K562 (cell line): ENCODE results near the gene NAXD. TPM values are rescaled to one million over a fixed set of nuclear protein-coding genes. Genes with fewer than 3 reads are reported as not detected.

ENCODE experiments used
- ATAC-seq: fragments of 200-7000 bp; cut with Tn5 transposase; 3 replicates; pipeline ENCODE4 v1.9.1; 2020; ENCODE audit warnings: moderate library complexity
- BruUV-seq: library from RNA; stranded (reverse); fragments of 400-500 nt; replicated peaks from 2 replicates; lab custom pipeline; 2021; lab: Mats Ljungman, UMichigan
- CTCF ChIA-PET: fragments of 300-600 bp; formaldehyde crosslinking; extraction: SDS; loops from one replicate; lab custom pipeline; 2021; ENCODE audit warnings: low intra/inter-chr PET ratio; lab: Yijun Ruan, JAX
- POLR2A ChIA-PET: fragments of 300-600, 350-650 bp; sonication (Branson Sonifier 250); formaldehyde crosslinking; extraction: SDS; loops from one replicate; lab custom pipeline; 2021; ENCODE audit warnings: antibody characterized with exemption, inconsistent platforms; lab: Yijun Ruan, JAX
- DNase-seq, 4 experiments: peaks; one replicate each; pipeline versions ENCODE4 v3.0.0 to v3.0.0-alpha.2; 2011 to 2018; ENCODE audit warnings: low spot score in 3 of 4, mixed read lengths in 3 of 4; ENCODE audit errors: extremely low read depth in 1 of 4
- FAIRE-seq: peaks from 2 replicates; lab custom pipeline; 2011; peaks lifted over from hg19 to GRCh38; lab: Jason Lieb, UNC
- H2AFZ ChIP-seq: 2 replicates; pipeline ENCODE4 v1.6.0; 2011; ENCODE audit warnings: low read depth, low read length, control low read depth, inconsistent platforms
- H3K27ac ChIP-seq: fragments of 200-600 bp; 3 replicates; pipeline ENCODE4 v1.8.0; 2011; ENCODE audit warnings: low read depth, mild to moderate bottlenecking, control low read depth, inconsistent platforms, low read length, moderate library complexity, mixed read lengths; ENCODE audit errors: extremely low read depth
- H3K27me3 ChIP-seq, 2 experiments: fragments of 300-600 bp in 1 of 2; 2 replicates in 1 of 2; 3 replicates in 1 of 2; pipeline versions ENCODE4 v1.6.0 to v1.8.0; 2011; ENCODE audit warnings: inconsistent platforms in 2 of 2, low read length in 2 of 2, mild to moderate bottlenecking in 1 of 2, mixed read lengths in 1 of 2, moderate library complexity in 1 of 2; ENCODE audit not compliant: control insufficient read depth in 2 of 2, insufficient read depth in 2 of 2
- H3K36me3 ChIP-seq: fragments of 300-600 bp; 3 replicates; pipeline ENCODE4 v1.8.0; 2011; ENCODE audit warnings: mild to moderate bottlenecking, low read length, inconsistent platforms; ENCODE audit not compliant: control insufficient read depth, insufficient read depth
- H3K4me1 ChIP-seq, 2 experiments: fragments of 200-600 bp in 1 of 2; replicated peaks in 1 of 2; 2 replicates in 1 of 2; 3 replicates in 1 of 2; pipeline versions ENCODE4 v1.5.1 to v1.8.0; 2011; ENCODE audit warnings: inconsistent platforms in 2 of 2, low read length in 2 of 2, mild to moderate bottlenecking in 1 of 2, mixed read lengths in 1 of 2, moderate library complexity in 1 of 2; ENCODE audit not compliant: control insufficient read depth in 2 of 2, insufficient read depth in 2 of 2
- H3K4me2 ChIP-seq: 2 replicates; pipeline ENCODE4 v1.6.1; 2011; ENCODE audit warnings: low read length, control low read depth, inconsistent platforms, mixed read lengths; ENCODE audit not compliant: insufficient read depth
- H3K4me3 ChIP-seq: fragments of 200-600 bp; sonication (generic), shearing (Covaris generic); 2 replicates; pipeline ENCODE4 v1.5.1; 2016; ENCODE audit warnings: control low read depth, inconsistent platforms
- H3K79me2 ChIP-seq: fragments of 200-600 bp; 3 replicates; pipeline ENCODE4 v1.8.0; 2011; ENCODE audit warnings: low read length, inconsistent platforms; ENCODE audit not compliant: control insufficient read depth, insufficient read depth
- H3K9ac ChIP-seq, 2 experiments: 2 replicates each; pipeline versions ENCODE4 v1.6.0 to v1.6.1; 2011; ENCODE audit warnings: low read depth in 2 of 2, low read length in 2 of 2, control low read depth in 1 of 2, inconsistent platforms in 1 of 2, mild to moderate bottlenecking in 1 of 2, mixed read lengths in 1 of 2; ENCODE audit not compliant: insufficient read depth in 1 of 2
- H3K9me1 ChIP-seq: one replicate; pipeline ENCODE4 v1.6.0; 2011; ENCODE audit warnings: inconsistent platforms, mild to moderate bottlenecking, low read length, moderate library complexity; ENCODE audit not compliant: control insufficient read depth, insufficient read depth
- H3K9me3 ChIP-seq: replicated peaks from 2 replicates; pipeline ENCODE4 v1.5.1; 2011; ENCODE audit warnings: low read depth, low read length, inconsistent platforms; ENCODE audit not compliant: control insufficient read depth, insufficient read depth
- H4K20me1 ChIP-seq: replicated peaks from 2 replicates; pipeline ENCODE4 v1.6.1; 2011; ENCODE audit warnings: low read length, inconsistent platforms, mixed read lengths; ENCODE audit not compliant: control insufficient read depth, insufficient read depth
- ARNT ChIP-seq, 2 experiments: fragments of 450-650 bp; IDR thresholded peaks; 2 replicates each; pipeline ENCODE4 v1.6.1; 2016; ENCODE audit warnings: mild to moderate bottlenecking in 1 of 2
- CBX3 ChIP-seq, 2 experiments: IDR thresholded peaks; 1 replicate in 1 of 2; 2 replicates in 1 of 2; pipeline ENCODE4 v1.6.1; 2012; ENCODE audit warnings: inconsistent platforms in 2 of 2, low read length in 2 of 2, borderline replicate concordance in 1 of 2, control low read depth in 1 of 2
- CSDE1 ChIP-seq, 2 experiments: fragments of 450-650 bp; IDR thresholded peaks; 2 replicates each; pipeline ENCODE4 v1.6.1; 2016; ENCODE audit warnings: mild to moderate bottlenecking in 1 of 2
- ELF2 ChIP-seq: fragments of 250-450 bp; sonication (Bioruptor Pico); IDR thresholded peaks from 2 replicates; pipeline ENCODE4 v1.5.0; 2021; ENCODE audit warnings: mild to moderate bottlenecking
- ELF4 ChIP-seq: fragments of 450-650 bp; formaldehyde crosslinking; IDR thresholded peaks from 2 replicates; pipeline ENCODE4 v1.4.0; 2022; ENCODE audit warnings: missing genetic modification characterization
- FIP1L1 ChIP-seq: fragments of 200-400 bp; formaldehyde crosslinking; IDR thresholded peaks from 2 replicates; pipeline ENCODE4 v1.6.1; 2018; ENCODE audit warnings: mild to moderate bottlenecking, low read depth, low read length; ENCODE audit not compliant: poor library complexity, severe bottlenecking
- FOXK1 ChIP-seq: sonication (generic); formaldehyde crosslinking; IDR thresholded peaks from 2 replicates; pipeline ENCODE4 v1.8.0; 2022; ENCODE audit warnings: missing genetic modification reagents, mild to moderate bottlenecking, borderline replicate concordance
- GTF3C2 ChIP-seq: IDR thresholded peaks from 3 replicates; pipeline ENCODE4 v1.6.1; 2011; ENCODE audit warnings: borderline replicate concordance, mild to moderate bottlenecking, moderate library complexity; ENCODE audit not compliant: insufficient read length; ENCODE audit errors: extremely low read depth
- HEY1 ChIP-seq: fragments of 250-450 bp; sonication (Bioruptor Pico); IDR thresholded peaks from 2 replicates; pipeline ENCODE4 v1.5.0; 2020; ENCODE audit warnings: mild to moderate bottlenecking, moderate library complexity, borderline replicate concordance
- POLR2AphosphoS5 ChIP-seq: IDR thresholded peaks from 2 replicates; pipeline ENCODE4 v1.6.1; 2011; ENCODE audit warnings: mild to moderate bottlenecking, low read depth, low read length, moderate library complexity; ENCODE audit not compliant: control insufficient read depth, insufficient read depth
- ZHX1 ChIP-seq: fragments of 150-350 bp; conservative IDR thresholded peaks from 2 replicates; pipeline ENCODE4 v1.6.1; 2014; ENCODE audit warnings: low read length
- ZNF277 ChIP-seq: fragments of 250-450 bp; sonication (Bioruptor Pico); IDR thresholded peaks from 2 replicates; pipeline ENCODE4 v1.8.0; 2022; ENCODE audit warnings: inconsistent platforms, mild to moderate bottlenecking, moderate library complexity, borderline replicate concordance
- ZNF512 ChIP-seq: IDR thresholded peaks from 2 replicates; pipeline ENCODE4 v1.6.1; 2016; ENCODE audit warnings: missing genetic modification characterization, missing compliant biosample characterization
- ZNF589 ChIP-seq: fragments of 200-800 bp; sonication (Bioruptor generic); IDR thresholded peaks from 2 replicates; pipeline ENCODE4 v1.6.1; 2016; ENCODE audit warnings: low read depth, missing genetic modification characterization, missing compliant biosample characterization
- WGBS: fragments of 100-300 bp; shearing (Covaris generic); methylation state at CpG from one replicate; pipeline ENCODE4 v1.1.6; 2016; ENCODE audit warnings: low coverage, mixed read lengths; ENCODE audit not compliant: insufficient coverage; ENCODE audit errors: missing lambda C conversion rate; 5-methylcytosine and 5-hydroxymethylcytosine counted together
- in situ Hi-C: fragments of 300-500 bp; cut with MboI; formaldehyde crosslinking; loops from 4 replicates; pipeline ENCODE4 v1.15.0; 2018; ENCODE audit warnings: inconsistent platforms, mixed read lengths
- intact Hi-C: fragments of 100-400 bp; cut with micrococcal nuclease; formaldehyde crosslinking; loops from 2 replicates; pipeline ENCODE4 v1.14.2; 2022
- polyA plus RNA-seq, 8 experiments: library from polyadenylated mRNA; depleted of rRNA in 4 of 8; stranded (reverse) in 5 of 8; unstranded in 3 of 8; fragments of >200 nt; fragmentation: Nextera tagmentation in 2 of 8; fragmentation: Illumina TruSeq in 1 of 8; extraction: Ambion mirVana in 2 of 8; extraction: Trizol in 1 of 8; gene quantifications; 2 replicates each; pipeline versions ENCODE4 v1.2.1 to v1.2.3, GENCODE V29; 2011 to 2014; ENCODE audit warnings: inconsistent platforms in 1 of 8, missing spikeins in 1 of 8
- total RNA-seq, 7 experiments: library from RNA; depleted of rRNA in 6 of 7; stranded (reverse); fragments of >200 nt in 6 of 7; fragmentation: Illumina TruSeq in 2 of 7; extraction: Trizol in 2 of 7; gene quantifications; 2 replicates each; pipeline versions ENCODE4 v1.2.1 to v1.2.3, GENCODE V29; 2011 to 2021; ENCODE audit warnings: low replicate concordance in 1 of 7

Gene NAXD
- total and polyA plus RNA-seq, 9 of the 15 experiments (the other 6 are each of a cell fraction or from before 2014, with no cell fraction given), result 0.59 to 20.6 (median 13.0) TPM

- peaks cover 18 to 22% of the 10 kb centered on the region in 2 experiments for H3K4me1 ChIP-seq
- in situ Hi-C loops (no loop called here), intact Hi-C loops (no loop called here)
- no peak overlapping the region for H3K27ac ChIP-seq
- ChIA-PET POLR2A (interaction anchor here (0.7 kb wide), 2 partner anchors 58 to 1015 kb away, joined by 3 to 5 read pairs; no protein-coding TSS in a partner anchor), CTCF (no interaction called here)
- no peak overlapping the region for H3K4me3 ChIP-seq
- peaks cover 30% of the 10 kb centered on the region; the same call in 2 of the 3 replicates for H3K36me3 ChIP-seq
- no peak for DNase-seq
- no peak overlapping the region for H3K4me2 ChIP-seq
- BruUV-seq, result no TSS peak
- no peak overlapping the region for H2AFZ ChIP-seq
- H3K9me1 ChIP-seq, result no peaks in the 10 kb centered on the region
- no peak for FAIRE-seq
- WGBS, result 88% methylated on average over 2 of the region's 2 CpGs
- no peaks in the 10 kb centered on the region for H3K27me3 ChIP-seq
- peaks cover 25% of the 10 kb centered on the region for H4K20me1 ChIP-seq
- no peaks in the 10 kb centered on the region for H3K9me3 ChIP-seq
- no peak for ATAC-seq
- peaks cover 77% of the 10 kb centered on the region for H3K79me2 ChIP-seq
- H3K9ac ChIP-seq, result no peak overlapping the region
- no peak for TF ChIP-seq FIP1L1
- no peak for TF ChIP-seq ZNF277 (CRISPR knock-in tag)
- no peak for TF ChIP-seq GTF3C2
- no peak for TF ChIP-seq CSDE1 (IDR thresholded peaks at IDR 0.05)
- no peak for TF ChIP-seq FOXK1 (CRISPR knock-in tag)
- no peak for TF ChIP-seq ZNF512 (tag)
- no peak for TF ChIP-seq ELF2 (CRISPR knock-in tag)
- no peak for TF ChIP-seq ARNT (IDR thresholded peaks at IDR 0.05)
- no peak for TF ChIP-seq POLR2AphosphoS5
- no peak for TF ChIP-seq ZHX1
- TF ChIP-seq HEY1 (CRISPR knock-in tag), result no peak
- TF ChIP-seq CBX3 (IDR thresholded peaks at IDR 0.05; ENCODE audit: borderline replicate concordance in 1 of 2, low read length in 2 of 2), result no peak
- no peak for TF ChIP-seq ELF4 (CRISPR knock-in tag)
- TF ChIP-seq ZNF589 (CRISPR knock-in tag), result no peak
Measured at GRCh38 chr13:110620596-110620995, 5.3 kb downstream of the NAXD start.
